Psoas muscle (tissue), 8 donors: Measurements from ENCODE around the gene PCDH18. TPM values are rescaled to one million over a fixed set of nuclear protein-coding genes. Genes with fewer than 3 reads are reported as not detected.
A peak's percentile ranks its signal among the peaks of the same experiment; 100 is the strongest.

Experiments used
- ATAC-seq, 4 donors: fragments of 200-7000 bp; cut with Tn5 transposase; one replicate each; pipeline ENCODE4 v1.9.1; 2020; ENCODE audit warnings: moderate library complexity in 3 of 4, mild to moderate bottlenecking in 2 of 4
- DNase-seq, 2 donors: peaks; one replicate each; pipeline ENCODE4 v3.0.0-alpha.2; 2020
- H3K27ac ChIP-seq: fragments of 200-600 bp; one replicate; pipeline ENCODE4 v1.8.0; 2022
- H3K27me3 ChIP-seq, 3 donors: fragments of 200-600 bp in 1 of 3; one replicate each; pipeline versions ENCODE4 v1.6.1 to v1.8.0; 2013 to 2022; ENCODE audit warnings: low read length in 2 of 3, mild to moderate bottlenecking in 2 of 3, moderate library complexity in 1 of 3; ENCODE audit not compliant: insufficient read depth in 3 of 3
- H3K36me3 ChIP-seq, 2 donors: fragments of 200-600 bp in 1 of 2; one replicate each; pipeline versions ENCODE4 v1.6.1 to v1.8.0; 2013 to 2022; ENCODE audit warnings: low read depth in 1 of 2, mild to moderate bottlenecking in 1 of 2, moderate library complexity in 1 of 2; ENCODE audit not compliant: insufficient read depth in 1 of 2
- H3K4me1 ChIP-seq: fragments of 200-600 bp; one replicate; pipeline ENCODE4 v1.8.0; 2022
- H3K4me3 ChIP-seq: fragments of 200-600 bp; one replicate; pipeline ENCODE4 v1.8.0; 2022; ENCODE audit warnings: mild to moderate bottlenecking
- H3K9me3 ChIP-seq: fragments of 200-600 bp; one replicate; pipeline ENCODE4 v1.8.0; 2022
- WGBS, 3 donors: extraction: QIAGEN DNeasy Blood & Tissue Kit; methylation state at CpG; one replicate each; pipeline versions ENCODE4 v1.1.6 to v1.1.7; 2013; 5-methylcytosine and 5-hydroxymethylcytosine counted together
- intact Hi-C, 2 donors: fragments of 100-400 bp; cut with DNase I; formaldehyde crosslinking; loops; one replicate each; pipeline versions ENCODE4 v1.11.0 to v1.14.2; 2022
- long read RNA-seq, 2 donors: library from polyadenylated mRNA; unstranded; transcript quantifications; one replicate each; pipeline ENCODE4 v2.0.0, GENCODE V29; 2021
- polyA plus RNA-seq, 3 donors: library from polyadenylated mRNA; stranded (reverse); fragments of 200-250 nt; gene quantifications; one replicate each; pipeline ENCODE4 v1.2.3, GENCODE V29; 2013
- total RNA-seq, 4 donors: library from RNA; stranded (reverse); fragmentation: NEBNext Ultra II Directional in 2 of 4; extraction: Animal tissue kit (Norgen Biotek cat#: 25700) in 2 of 4; gene quantifications; one replicate each; pipeline versions ENCODE4 v1.2.1 to v1.2.4, GENCODE V29; 2021 to 2023
- TF ChIP-seq, protein P1 (sequence below): fragments of 200-600 bp; IDR thresholded peaks from one replicate; pipeline ENCODE4 v1.8.0; 2022; ENCODE audit warnings: antibody characterized with exemption
- donor health status: healthy with polysubstance abuse.
- donor health status: DM: no; HTN: no; CAD: no; lungs with moderate emphysema.
- donor health status: Bipolar disorder and iron deficiency.
- donor health status: healthy.
- donor health status: DM: yes; HTN: yes; CAD: no.
- donor health status: DM: no; HTN: no; CAD: no.
- donor health status: DM: no; HTN: no; CAD: no.
- donor health status: DM: yes; HTN: yes; CAD: no.

Gene PCDH18, protein sequence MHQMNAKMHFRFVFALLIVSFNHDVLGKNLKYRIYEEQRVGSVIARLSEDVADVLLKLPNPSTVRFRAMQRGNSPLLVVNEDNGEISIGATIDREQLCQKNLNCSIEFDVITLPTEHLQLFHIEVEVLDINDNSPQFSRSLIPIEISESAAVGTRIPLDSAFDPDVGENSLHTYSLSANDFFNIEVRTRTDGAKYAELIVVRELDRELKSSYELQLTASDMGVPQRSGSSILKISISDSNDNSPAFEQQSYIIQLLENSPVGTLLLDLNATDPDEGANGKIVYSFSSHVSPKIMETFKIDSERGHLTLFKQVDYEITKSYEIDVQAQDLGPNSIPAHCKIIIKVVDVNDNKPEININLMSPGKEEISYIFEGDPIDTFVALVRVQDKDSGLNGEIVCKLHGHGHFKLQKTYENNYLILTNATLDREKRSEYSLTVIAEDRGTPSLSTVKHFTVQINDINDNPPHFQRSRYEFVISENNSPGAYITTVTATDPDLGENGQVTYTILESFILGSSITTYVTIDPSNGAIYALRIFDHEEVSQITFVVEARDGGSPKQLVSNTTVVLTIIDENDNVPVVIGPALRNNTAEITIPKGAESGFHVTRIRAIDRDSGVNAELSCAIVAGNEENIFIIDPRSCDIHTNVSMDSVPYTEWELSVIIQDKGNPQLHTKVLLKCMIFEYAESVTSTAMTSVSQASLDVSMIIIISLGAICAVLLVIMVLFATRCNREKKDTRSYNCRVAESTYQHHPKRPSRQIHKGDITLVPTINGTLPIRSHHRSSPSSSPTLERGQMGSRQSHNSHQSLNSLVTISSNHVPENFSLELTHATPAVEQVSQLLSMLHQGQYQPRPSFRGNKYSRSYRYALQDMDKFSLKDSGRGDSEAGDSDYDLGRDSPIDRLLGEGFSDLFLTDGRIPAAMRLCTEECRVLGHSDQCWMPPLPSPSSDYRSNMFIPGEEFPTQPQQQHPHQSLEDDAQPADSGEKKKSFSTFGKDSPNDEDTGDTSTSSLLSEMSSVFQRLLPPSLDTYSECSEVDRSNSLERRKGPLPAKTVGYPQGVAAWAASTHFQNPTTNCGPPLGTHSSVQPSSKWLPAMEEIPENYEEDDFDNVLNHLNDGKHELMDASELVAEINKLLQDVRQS
- total RNA-seq: 1 to 10 TPM; 2.8 to 8.8 (median 5.2) TPM
- polyA plus RNA-seq: 1 to 10 TPM in 2 of 3 donors, under 1 TPM in 1; 0.92 to 2.3 (median 2.3) TPM
- long read RNA-seq, donor 1, full-length matches to known transcripts: 5 of 5 reads
- long read RNA-seq, donor 1, partial matches to known transcripts: 0 of 5 reads
- long read RNA-seq, donor 1, other reads (novel, unspliced or antisense): 0 of 5 reads
- long read RNA-seq, donor 2, full-length matches to known transcripts: 2 of 3 reads
- long read RNA-seq, donor 2, partial matches to known transcripts: 0 of 3 reads
- long read RNA-seq, donor 2, other reads (novel, unspliced or antisense): 1 of 3 reads

DNA sequence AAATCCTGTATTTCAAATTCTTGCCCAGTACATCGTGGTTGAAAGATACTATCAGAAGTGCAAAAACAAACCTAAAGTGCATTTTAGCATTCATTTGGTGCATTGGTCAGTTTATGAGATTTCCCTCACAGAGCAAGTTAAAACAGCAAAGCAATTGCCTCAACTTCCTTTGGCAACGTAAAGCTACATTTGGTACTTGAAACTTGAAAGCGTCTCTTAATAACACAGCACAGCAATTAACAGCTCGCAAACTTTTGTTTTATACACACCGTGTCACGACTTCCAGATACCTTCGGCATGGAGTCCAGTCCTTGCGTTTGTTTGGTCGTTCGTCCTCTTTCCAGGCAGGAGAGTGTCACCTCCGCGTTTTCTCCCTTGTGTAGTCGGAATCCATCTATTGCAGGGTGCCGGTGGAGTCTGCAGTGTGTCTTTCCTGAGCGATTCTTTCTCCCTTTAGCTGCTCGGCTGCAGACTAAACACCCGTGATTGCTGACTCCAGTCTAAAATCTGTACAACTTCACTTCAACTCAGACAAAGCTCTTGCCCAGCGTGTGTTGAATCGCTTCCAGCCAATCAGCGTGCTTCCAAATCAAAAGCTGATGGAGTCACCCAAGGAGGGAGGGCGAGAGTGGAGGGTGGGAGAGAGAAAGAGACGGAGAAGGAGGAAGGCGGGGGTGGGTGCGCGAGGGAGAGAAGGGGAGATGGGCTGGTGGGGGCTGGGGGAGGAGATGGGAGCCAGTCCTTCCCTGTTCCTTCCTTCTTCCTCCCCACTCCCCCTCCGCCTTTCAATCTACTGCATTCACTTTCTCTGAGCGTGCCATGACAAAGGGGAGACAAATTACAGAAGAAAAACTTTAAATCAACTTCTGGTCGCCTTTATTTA, at the start of gene PCDH18:
PCDH18 (minus strand) TSS at position 509 of the 883 bp plus-strand sequence; CDS start at position 103, 406 bp downstream.
- intact Hi-C loops: no loop called here
- Histone ChIP-seq H3K4me1 (peaks cover 4% of the 10 kb centered on the region), H3K27ac (peak within 1 kb of the TSS; percentile 57), H3K36me3 (no peaks in the 10 kb centered on the region), H3K4me3 (peak within 1 kb of the TSS; percentile 65), H3K27me3 (peaks cover 0 to 19% (median 4%) of the 10 kb centered on the region in 3 donors), H3K9me3 (no peaks in the 10 kb centered on the region)
- WGBS, 3 donors: 0 to 1% (median 1%) methylated on average over 23 to 28 of the region's 28 CpGs
- DNase-seq (peak; percentile 84 to 91), ATAC-seq (peak; percentile 53 to 84 (median 72))
- TF ChIP-seq, protein P1, sequence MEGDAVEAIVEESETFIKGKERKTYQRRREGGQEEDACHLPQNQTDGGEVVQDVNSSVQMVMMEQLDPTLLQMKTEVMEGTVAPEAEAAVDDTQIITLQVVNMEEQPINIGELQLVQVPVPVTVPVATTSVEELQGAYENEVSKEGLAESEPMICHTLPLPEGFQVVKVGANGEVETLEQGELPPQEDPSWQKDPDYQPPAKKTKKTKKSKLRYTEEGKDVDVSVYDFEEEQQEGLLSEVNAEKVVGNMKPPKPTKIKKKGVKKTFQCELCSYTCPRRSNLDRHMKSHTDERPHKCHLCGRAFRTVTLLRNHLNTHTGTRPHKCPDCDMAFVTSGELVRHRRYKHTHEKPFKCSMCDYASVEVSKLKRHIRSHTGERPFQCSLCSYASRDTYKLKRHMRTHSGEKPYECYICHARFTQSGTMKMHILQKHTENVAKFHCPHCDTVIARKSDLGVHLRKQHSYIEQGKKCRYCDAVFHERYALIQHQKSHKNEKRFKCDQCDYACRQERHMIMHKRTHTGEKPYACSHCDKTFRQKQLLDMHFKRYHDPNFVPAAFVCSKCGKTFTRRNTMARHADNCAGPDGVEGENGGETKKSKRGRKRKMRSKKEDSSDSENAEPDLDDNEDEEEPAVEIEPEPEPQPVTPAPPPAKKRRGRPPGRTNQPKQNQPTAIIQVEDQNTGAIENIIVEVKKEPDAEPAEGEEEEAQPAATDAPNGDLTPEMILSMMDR: no peak

DNA sequence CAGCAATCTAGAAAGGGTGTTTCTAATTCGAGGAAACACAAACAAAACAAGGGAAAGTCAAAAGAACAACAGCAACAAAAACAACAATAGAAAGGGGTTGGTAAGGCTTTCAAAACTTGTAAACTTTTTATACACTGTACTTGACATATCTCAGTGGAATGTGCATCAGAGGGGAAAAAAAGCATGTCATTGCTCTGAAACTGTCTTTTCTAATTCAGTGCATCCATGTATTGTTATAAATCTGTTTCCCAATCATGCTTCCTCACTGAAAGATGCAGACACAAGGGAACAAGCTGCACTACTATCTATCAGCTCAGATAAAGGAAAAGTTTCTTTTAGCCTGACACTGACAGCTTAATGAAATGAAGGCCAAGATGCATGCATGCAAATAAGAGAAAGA, 44.2 kb upstream of the PCDH18 start:
- intact Hi-C loops: no loop called here
- Histone ChIP-seq H3K9me3 (no peaks in the 10 kb centered on the region), H3K27ac (no peak overlapping the region), H3K4me1 (no peaks in the 10 kb centered on the region), H3K36me3 (no peaks in the 10 kb centered on the region), H3K4me3 (no peak overlapping the region), H3K27me3 (no peaks in the 10 kb centered on the region)
- no peak for ATAC-seq
- TF ChIP-seq, protein P1: no peak
- no peak for DNase-seq
- WGBS, 3 donors: 16 to 68% (median 49%) methylated on average over 1 of the region's 1 CpG

DNA sequence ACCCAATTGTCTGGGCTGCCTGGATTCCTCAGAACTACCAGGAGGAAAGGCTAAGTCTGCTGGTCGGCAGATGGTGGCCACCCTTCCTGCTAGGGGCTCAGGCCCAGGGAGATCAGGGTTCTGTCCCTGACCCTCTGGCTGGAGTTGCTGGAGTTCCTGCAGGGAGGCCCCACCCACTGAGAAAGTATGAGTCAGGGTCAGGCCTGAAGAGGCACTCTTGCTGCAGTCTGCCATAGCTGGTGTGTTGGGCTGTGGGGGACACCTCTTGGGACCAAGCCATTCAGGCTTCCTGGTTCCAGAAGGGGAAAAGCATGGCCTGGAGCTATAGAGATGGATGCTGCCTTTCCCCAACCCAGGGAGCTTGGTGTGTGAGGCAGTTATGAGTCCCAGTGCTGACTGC, 40.4 kb upstream of the PCDH18 start:
- TF ChIP-seq, protein P1: no peak
- H3K4me3 ChIP-seq: no peak overlapping the region
- H3K36me3 ChIP-seq: no peaks in the 10 kb centered on the region
- DNase-seq (peak in 1 of 2 donors; percentile 30), ATAC-seq (no peak)
- no peak overlapping the region for H3K27ac ChIP-seq
- H3K27me3 ChIP-seq: no peaks in the 10 kb centered on the region
- intact Hi-C loops: no loop called here
- no peaks in the 10 kb centered on the region for H3K9me3 ChIP-seq
- WGBS, 3 donors: 20 to 83% (median 35%) methylated on average over 1 of the region's 1 CpG
- H3K4me1 ChIP-seq: no peaks in the 10 kb centered on the region
